DOHH2 (cell line): ENCODE results near the gene TSPAN2.

ENCODE experiments used
- EZH2phosphoT487 ChIP-seq: fragments of 200-600 bp; sonication (generic); IDR thresholded peaks from 2 replicates; pipeline ENCODE4 v1.6.1; 2017; ENCODE audit warnings: borderline replicate concordance, mild to moderate bottlenecking, antibody characterized with exemption, low read length, moderate library complexity, mixed read lengths
- TF ChIP-seq, protein P1 (sequence below): fragments of 200-600 bp; sonication (generic); IDR thresholded peaks from one replicate; pipeline ENCODE4 v1.5.1; 2014; ENCODE audit warnings: antibody characterized with exemption, mild to moderate bottlenecking, low read depth, low read length; ENCODE audit not compliant: poor library complexity, severe bottlenecking

DNA sequence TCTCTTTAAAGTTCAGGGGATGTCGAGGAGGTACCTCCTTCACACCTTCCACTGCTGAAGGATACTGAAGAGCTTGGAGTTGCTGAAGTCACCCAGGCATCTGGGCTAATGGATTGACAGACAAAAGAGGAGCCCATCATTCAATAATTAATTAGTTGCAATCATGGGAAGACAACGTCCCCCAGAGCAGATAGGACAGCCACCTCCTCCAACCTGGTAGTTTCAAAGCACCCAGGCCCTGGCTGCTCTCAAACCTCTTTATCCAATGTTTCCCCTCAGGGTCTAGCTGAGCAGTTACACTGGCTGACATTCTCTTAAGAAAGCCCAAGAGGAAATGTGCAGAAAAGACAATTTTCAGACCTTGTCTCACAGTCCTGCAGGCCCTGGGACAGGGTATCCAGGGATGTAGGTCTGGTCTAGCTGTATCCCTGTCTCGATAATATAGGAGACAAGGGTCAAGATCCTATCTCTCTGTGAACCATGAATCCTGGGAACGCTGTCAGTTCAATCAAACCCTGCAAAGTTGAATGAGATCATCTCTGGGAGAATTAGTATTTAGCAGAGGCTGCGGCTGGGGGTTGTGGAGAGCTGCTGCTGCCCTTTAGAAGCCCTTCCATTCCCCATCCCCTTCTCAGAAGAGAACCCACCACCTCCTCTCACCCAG, 1.1 kb downstream of the TSPAN2 start:
- TF ChIP-seq, protein P1, sequence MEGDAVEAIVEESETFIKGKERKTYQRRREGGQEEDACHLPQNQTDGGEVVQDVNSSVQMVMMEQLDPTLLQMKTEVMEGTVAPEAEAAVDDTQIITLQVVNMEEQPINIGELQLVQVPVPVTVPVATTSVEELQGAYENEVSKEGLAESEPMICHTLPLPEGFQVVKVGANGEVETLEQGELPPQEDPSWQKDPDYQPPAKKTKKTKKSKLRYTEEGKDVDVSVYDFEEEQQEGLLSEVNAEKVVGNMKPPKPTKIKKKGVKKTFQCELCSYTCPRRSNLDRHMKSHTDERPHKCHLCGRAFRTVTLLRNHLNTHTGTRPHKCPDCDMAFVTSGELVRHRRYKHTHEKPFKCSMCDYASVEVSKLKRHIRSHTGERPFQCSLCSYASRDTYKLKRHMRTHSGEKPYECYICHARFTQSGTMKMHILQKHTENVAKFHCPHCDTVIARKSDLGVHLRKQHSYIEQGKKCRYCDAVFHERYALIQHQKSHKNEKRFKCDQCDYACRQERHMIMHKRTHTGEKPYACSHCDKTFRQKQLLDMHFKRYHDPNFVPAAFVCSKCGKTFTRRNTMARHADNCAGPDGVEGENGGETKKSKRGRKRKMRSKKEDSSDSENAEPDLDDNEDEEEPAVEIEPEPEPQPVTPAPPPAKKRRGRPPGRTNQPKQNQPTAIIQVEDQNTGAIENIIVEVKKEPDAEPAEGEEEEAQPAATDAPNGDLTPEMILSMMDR: no peak
- TF ChIP-seq EZH2phosphoT487: no peak
